ENCODE results near the gene XRCC4.
A peak's percentile ranks its signal among the peaks of the same experiment; 100 is the strongest.

XRCC4 gene

DNA sequence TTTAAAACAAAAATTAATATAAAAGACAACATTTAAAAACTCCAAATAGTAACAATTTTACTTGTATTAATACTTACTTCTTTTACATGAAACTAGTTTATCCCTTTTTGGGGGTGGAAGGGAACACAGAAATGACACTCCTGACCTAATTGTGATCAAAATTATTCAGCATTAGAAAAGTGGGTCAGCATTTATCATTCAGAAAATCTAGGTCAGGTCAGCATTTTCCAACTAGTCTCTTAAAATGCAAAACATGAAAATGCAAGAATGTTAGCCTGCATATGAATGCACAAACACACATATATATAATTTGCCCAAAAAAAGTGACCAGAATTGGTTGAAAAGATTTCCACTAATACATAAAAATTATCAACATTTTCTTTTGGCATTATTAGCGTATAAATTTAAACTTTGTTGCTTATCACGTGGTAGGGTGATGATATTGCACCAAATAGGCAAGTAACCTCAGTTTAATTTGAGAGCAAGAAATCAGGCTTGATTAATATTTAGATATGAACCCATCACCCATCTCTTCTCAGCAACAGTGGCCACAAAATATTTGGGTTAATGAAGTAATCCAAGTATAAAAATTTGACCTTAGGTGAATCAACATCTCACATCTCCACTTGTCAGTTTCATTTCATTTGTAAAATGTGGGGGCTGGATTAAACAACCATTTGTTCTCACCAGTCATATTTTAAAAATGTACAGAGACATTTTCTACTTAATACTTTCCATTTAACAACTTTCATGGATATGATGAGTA lies 5.9 kb upstream of the XRCC4 start:
- no peak for DNase-seq

DNA sequence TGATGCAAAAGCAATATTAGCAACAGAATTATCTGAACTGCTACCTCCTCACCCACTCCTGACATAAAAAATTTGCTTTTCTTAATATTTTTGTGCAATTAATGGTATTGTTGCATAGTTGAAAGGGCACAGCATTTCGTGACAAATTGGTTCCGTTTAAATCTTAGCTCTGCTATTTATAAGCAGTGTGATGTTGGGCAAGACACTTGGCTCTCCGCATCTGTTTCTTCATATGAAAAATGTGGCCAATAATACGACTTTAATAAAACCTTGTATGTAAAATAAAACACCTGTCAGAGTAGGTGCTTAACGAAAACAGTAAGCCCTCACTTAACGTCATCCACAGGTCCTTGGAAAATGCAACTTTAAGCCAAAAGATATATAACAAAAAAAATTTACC lies 4.4 kb upstream of the XRCC4 start:
- no peak for DNase-seq

GRCh38 chr5:83077662-83078261 lies 415 bp downstream of the XRCC4 start:
- no peak for DNase-seq

GRCh38 chr5:83082750-83083149 lies 5.4 kb downstream of the XRCC4 start:
- DNase-seq = no peak

- no peak for DNase-seq
Measured at GRCh38 chr5:83084336-83084735, 7.0 kb downstream of the XRCC4 start.

GRCh38 chr5:83085106-83085505 lies 7.8 kb downstream of the XRCC4 start:
- no peak for DNase-seq

DNA sequence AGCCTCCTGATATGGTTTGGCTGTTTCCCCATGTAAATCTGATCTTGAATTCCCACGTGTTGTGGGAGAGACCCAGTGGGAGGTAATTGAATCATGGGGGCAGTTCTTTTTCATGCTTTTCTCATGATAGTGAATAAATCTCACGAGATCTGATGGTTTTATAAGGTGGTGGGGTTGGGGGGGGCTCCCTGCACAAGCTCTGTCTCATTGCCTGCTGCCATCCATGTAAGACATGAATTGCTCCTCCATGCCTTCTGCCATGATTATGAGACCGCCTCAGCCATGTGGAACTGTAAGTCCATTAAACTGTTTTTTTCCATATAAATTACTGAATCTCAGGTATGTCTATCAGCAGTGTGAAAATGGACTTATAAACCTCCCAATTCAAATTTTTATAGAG lies 12.8 kb downstream of the XRCC4 start:
- DNase-seq = no peak

GRCh38 chr5:83092619-83093018 lies 15.3 kb downstream of the XRCC4 start:
- no peak for DNase-seq

- DNase-seq = no peak
Measured at GRCh38 chr5:83093692-83094091, 16.3 kb downstream of the XRCC4 start.

DNA sequence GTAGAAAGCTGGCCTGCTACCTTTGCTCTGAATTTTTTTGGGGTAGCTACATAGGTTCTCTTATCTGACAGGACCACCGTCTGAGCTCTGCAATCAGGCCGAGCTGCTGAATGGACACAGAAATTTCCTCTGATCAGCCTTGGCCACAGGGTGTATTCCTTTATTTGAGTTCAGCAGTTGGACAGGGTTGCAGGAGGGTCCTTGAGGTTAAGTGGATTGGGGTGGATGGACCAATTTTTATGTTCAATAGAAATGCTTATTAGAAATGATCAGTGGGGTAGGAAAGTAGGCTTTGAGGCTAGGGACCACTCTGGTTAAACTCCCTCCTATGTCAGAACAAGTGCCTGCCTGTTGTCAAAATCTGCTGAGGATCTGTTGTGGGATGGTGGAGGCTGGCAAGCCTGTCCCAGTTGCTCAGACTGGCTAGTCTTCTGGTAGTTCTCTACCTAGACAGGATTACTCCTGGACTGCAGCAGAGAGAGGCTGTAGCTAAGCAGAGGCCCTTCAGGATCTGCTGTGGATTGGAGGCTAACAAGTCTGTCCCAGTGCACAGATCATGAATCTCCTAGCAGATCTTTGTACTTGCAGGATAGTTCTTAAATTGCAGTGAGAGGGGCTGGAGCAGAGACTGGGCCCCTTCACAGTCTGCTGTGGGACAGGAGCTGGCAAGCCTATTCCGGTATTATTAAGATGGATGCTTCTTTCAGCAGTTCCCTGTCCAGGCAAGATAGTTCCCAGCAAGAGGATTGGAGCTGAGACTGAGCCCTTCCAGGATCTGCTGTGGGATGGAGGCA lies 18.0 kb downstream of the XRCC4 start:
- no peak for DNase-seq

GRCh38 chr5:83095957-83096539 lies 18.7 kb downstream of the XRCC4 start:
- DNase-seq = peak; percentile 48

- no peak for DNase-seq
Measured at GRCh38 chr5:83096660-83097339, 19.5 kb downstream of the XRCC4 start.

- DNase-seq = no peak
Measured at GRCh38 chr5:83097689-83098231, 20.4 kb downstream of the XRCC4 start.

GRCh38 chr5:83099001-83099400 lies 21.7 kb downstream of the XRCC4 start:
- DNase-seq = no peak

GRCh38 chr5:83099445-83099844 lies 22.1 kb downstream of the XRCC4 start:
- DNase-seq = no peak

GRCh38 chr5:83101514-83101913 lies 24.2 kb downstream of the XRCC4 start:
- DNase-seq = no peak

DNA sequence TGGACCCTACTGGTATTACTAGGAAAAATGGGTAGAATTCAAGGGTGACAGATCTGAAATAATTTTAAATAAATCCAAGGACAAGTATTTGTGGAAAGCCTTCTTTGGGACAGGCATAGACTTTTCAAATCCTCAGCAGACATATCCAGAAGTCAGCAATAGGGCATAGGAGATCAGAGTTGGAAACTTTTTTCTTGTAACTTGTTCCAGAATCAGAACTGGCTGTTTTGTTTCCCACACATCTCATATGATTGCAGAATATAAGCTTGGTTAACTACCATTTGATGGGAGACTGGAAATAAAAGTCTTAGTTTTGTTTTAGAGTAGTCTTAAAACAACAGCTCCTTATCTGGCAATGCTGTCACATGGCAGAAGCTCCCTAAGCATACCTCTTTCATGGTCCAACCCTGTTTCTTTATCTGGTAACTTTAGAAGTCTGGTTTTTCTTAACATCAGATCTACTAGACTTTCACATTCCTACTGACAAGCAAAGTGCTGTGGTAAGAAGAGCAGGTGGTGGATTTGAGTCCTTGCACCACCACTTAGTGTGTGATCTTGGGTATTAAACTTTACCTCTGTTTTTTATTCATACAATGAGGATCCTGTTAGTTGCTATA lies 25.1 kb downstream of the XRCC4 start:
- DNase-seq = no peak

DNA sequence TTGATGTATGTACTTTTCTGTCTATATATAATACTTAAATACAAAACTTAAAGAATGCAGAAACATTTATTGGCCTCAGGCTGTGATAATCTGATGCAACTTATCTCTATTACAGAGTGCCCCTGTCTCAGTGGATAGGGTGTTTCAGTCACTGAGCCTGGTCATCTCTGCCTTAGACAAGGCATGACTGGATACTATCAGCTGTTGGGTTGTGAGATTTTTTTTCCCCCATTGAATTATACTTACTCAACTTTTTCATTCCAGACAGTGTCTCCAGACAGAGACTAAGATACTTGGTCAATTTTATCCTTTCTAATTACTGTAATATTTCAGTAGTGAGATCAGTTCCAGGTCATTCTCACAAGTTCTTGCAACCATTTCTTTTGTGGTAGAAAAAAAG lies 26.7 kb downstream of the XRCC4 start:
- DNase-seq = no peak

- no peak for DNase-seq
Measured at GRCh38 chr5:83107692-83108420, 30.5 kb downstream of the XRCC4 start.

GRCh38 chr5:83109380-83109779 lies 32.0 kb downstream of the XRCC4 start:
- DNase-seq = no peak

DNA sequence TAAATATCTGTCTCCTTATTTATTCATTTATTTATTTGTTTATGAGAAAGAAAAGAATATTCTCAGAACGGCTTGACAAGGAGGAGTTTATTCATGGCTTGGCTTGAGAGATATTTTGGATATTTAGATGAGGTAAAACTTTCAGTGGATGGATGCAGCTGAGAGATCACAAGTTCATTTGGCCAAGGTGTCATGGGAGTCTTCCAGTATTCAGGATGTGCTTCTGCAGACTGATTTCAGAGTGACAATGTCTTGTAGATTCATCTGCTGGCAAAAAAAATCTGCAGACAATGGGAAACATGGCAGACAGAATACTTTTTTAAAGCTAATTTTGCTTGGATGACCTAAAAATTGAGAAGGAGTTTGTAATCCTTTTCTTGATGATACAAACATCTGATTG lies 38.5 kb downstream of the XRCC4 start:
- no peak for DNase-seq

DNA sequence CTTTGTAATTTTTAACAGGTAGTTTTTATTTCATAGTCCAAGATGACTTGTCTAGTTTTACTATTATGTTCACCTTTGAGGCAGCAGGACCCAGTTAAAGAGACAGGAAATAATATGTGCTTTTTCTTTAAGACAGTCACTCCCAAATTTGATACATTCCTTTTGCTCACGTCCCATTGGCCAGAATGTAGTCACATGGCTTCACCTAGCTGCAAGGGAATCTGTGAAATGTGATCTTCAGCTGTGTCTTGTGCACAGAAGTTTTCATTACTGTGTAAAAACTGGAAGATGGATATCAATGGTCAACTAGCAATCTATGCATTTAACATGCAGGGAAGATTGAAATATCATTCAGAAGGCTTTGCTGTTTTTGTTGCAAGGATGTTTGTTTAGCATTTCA lies 41.1 kb downstream of the XRCC4 start:
- no peak for DNase-seq
